ENCODE measurements around the gene BCR.

- TF ChIP-seq CTCF (IDR thresholded peaks at IDR 0.05) = no peak
- no peak for TF ChIP-seq POLR2A (IDR thresholded peaks at IDR 0.05)
Measured at GRCh38 chr22:23365961-23366360, 185.7 kb downstream of the BCR start.

All from upper lobe of left lung (tissue), 4 donors.